Stimulated activated CD4-positive, alpha-beta T cell treated with anti-CD3 and anti-CD28 coated beads, Interleukin-15, amount 100 ng/mL, for 48 hours (primary cell): Measurements from ENCODE around the gene EXOC4.

Source experiments
- DNase-seq, 2 donors: peaks; one replicate each; pipeline ENCODE4 v3.0.0-alpha.2; 2020; ENCODE audit warnings: low read depth in 2 of 2

EXOC4 gene

GRCh38 chr7:133491201-133491691, 238.4 kb downstream of the EXOC4 start:
- no peak for DNase-seq

GRCh38 chr7:133491846-133492652, 239.2 kb downstream of the EXOC4 start:
- DNase-seq = no peak

GRCh38 chr7:133497061-133497460, 244.2 kb downstream of the EXOC4 start:
- DNase-seq = no peak

- no peak for DNase-seq
Measured at GRCh38 chr7:133501771-133502170, 248.9 kb downstream of the EXOC4 start.

GRCh38 chr7:133502498-133502897, 249.6 kb downstream of the EXOC4 start:
- no peak for DNase-seq

GRCh38 chr7:133502972-133503371, 250.1 kb downstream of the EXOC4 start:
- DNase-seq = no peak

- no peak for DNase-seq
Measured at GRCh38 chr7:133504825-133505224, 251.9 kb downstream of the EXOC4 start.

GRCh38 chr7:133509822-133510221, 256.9 kb downstream of the EXOC4 start:
- DNase-seq = no peak

- no peak for DNase-seq
Measured at GRCh38 chr7:133510326-133511055, 257.6 kb downstream of the EXOC4 start.

GRCh38 chr7:133511252-133511651, 258.4 kb downstream of the EXOC4 start:
- no peak for DNase-seq

GRCh38 chr7:133511708-133512107, 258.8 kb downstream of the EXOC4 start:
- DNase-seq = no peak

GRCh38 chr7:133512560-133512959, 259.7 kb downstream of the EXOC4 start:
- no peak for DNase-seq

- no peak for DNase-seq
Measured at GRCh38 chr7:133513608-133514007, 260.7 kb downstream of the EXOC4 start.

GRCh38 chr7:133514551-133514950, 261.7 kb downstream of the EXOC4 start:
- DNase-seq = no peak

- DNase-seq = no peak
Measured at GRCh38 chr7:133517766-133518165, 264.9 kb downstream of the EXOC4 start.

GRCh38 chr7:133518718-133519117, 265.8 kb downstream of the EXOC4 start:
- DNase-seq = no peak

GRCh38 chr7:133520248-133520647, 267.4 kb downstream of the EXOC4 start:
- DNase-seq = no peak

- no peak for DNase-seq
Measured at GRCh38 chr7:133522501-133522900, 269.6 kb downstream of the EXOC4 start.

GRCh38 chr7:133528796-133529195, 275.9 kb downstream of the EXOC4 start:
- no peak for DNase-seq

GRCh38 chr7:133529861-133530260, 277.0 kb downstream of the EXOC4 start:
- DNase-seq = no peak

GRCh38 chr7:133530682-133531081, 277.8 kb downstream of the EXOC4 start:
- no peak for DNase-seq

GRCh38 chr7:133534816-133535215, 281.9 kb downstream of the EXOC4 start:
- no peak for DNase-seq

- no peak for DNase-seq
Measured at GRCh38 chr7:133535308-133535707, 282.4 kb downstream of the EXOC4 start.
